ENCODE measurements around the gene PEAK1. TPM values are rescaled to one million over a fixed set of nuclear protein-coding genes. Genes with fewer than 3 reads are reported as not detected.

The PEAK1 gene
- polyA plus RNA-seq, 1 experiment, result 40.7 TPM

DNA sequence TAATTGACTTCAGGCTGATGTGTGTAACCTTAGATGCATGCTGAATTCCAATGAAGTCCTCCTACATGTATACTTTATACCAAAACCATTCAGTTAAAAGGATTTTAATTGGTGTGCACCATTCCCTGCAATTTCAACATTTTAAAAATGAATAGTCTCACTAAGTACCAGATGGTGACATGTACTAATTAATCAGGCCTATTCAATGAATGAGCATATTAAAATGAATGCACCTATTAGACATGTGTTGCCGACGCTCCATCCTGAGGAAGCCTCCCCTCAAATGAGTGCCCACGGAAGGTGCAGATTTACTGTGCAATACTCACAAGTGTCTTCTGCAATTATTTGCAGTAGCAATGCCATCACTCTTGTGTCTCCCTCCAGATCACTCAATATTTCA, 224.3 kb downstream of the PEAK1 start:
- POLR2A ChIA-PET, result no interaction called here
- CTCF ChIA-PET, result no interaction called here
- Histone ChIP-seq H3K27me3 (ENCODE audit: control insufficient read depth, insufficient read depth, low read length) (no peaks in the 10 kb centered on the region), H3K36me3 (ENCODE audit: control insufficient read depth, insufficient read depth, low read length) (no peaks in the 10 kb centered on the region; the same call in none of the 2 replicates), H3K4me3 (ENCODE audit: low read depth, low read length) (no peak overlapping the region)
- TF ChIP-seq, protein P1, sequence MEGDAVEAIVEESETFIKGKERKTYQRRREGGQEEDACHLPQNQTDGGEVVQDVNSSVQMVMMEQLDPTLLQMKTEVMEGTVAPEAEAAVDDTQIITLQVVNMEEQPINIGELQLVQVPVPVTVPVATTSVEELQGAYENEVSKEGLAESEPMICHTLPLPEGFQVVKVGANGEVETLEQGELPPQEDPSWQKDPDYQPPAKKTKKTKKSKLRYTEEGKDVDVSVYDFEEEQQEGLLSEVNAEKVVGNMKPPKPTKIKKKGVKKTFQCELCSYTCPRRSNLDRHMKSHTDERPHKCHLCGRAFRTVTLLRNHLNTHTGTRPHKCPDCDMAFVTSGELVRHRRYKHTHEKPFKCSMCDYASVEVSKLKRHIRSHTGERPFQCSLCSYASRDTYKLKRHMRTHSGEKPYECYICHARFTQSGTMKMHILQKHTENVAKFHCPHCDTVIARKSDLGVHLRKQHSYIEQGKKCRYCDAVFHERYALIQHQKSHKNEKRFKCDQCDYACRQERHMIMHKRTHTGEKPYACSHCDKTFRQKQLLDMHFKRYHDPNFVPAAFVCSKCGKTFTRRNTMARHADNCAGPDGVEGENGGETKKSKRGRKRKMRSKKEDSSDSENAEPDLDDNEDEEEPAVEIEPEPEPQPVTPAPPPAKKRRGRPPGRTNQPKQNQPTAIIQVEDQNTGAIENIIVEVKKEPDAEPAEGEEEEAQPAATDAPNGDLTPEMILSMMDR (IDR thresholded peaks at IDR 0.05; ENCODE audit: insufficient read depth, low read depth, low read length), result no peak
- no peak for DNase-seq (ENCODE audit: low read depth)

DNA sequence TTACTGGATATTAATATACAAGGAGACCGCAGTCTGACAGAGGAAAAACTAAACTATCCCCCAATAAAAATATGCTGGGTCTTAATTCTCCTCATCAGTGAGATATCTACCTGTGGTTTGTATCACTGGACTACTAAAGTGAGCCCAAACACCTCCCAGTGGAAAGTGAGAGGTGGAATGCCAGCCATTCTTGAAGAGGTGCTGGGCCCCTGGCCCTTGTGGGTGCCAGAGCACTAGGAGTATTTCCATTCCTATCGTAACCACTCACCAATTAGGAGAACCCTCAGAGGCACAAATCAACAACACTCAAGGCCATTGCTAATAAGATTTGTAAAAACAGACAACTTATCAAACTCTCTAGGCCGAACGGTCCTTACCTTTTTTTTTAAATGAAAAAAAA, 227.5 kb downstream of the PEAK1 start:
- POLR2A ChIA-PET, result no interaction called here
- no peak overlapping the region for H3K4me3 ChIP-seq (ENCODE audit: low read depth, low read length)
- CTCF ChIA-PET, result no interaction called here
- DNase-seq (ENCODE audit: low read depth), result no peak
- H3K27me3 ChIP-seq (ENCODE audit: control insufficient read depth, insufficient read depth, low read length), result no peaks in the 10 kb centered on the region
- H3K36me3 ChIP-seq (ENCODE audit: control insufficient read depth, insufficient read depth, low read length), result peaks cover 2% of the 10 kb centered on the region; the same call in 1 of the 2 replicates
- TF ChIP-seq, protein P1 (IDR thresholded peaks at IDR 0.05; ENCODE audit: insufficient read depth, low read depth, low read length), result no peak

- no peaks in the 10 kb centered on the region for H3K27me3 ChIP-seq (ENCODE audit: control insufficient read depth, insufficient read depth, low read length)
- ChIA-PET POLR2A (no interaction called here), CTCF (interaction anchor here (1.2 kb wide), 1 partner anchor 11 kb away, joined by 3 read pairs; no protein-coding TSS in a partner anchor)
- no peak for DNase-seq (ENCODE audit: low read depth)
- TF ChIP-seq, protein P1 (IDR thresholded peaks at IDR 0.05; ENCODE audit: insufficient read depth, low read depth, low read length), result no peak
- H3K36me3 ChIP-seq (ENCODE audit: control insufficient read depth, insufficient read depth, low read length), result peaks cover 2% of the 10 kb centered on the region; the same call in 1 of the 2 replicates
- H3K4me3 ChIP-seq (ENCODE audit: low read depth, low read length), result no peak overlapping the region
Measured at GRCh38 chr15:77191230-77191834, 228.6 kb downstream of the PEAK1 start.

GRCh38 chr15:77187751-77188464, 232.0 kb downstream of the PEAK1 start:
- no peaks in the 10 kb centered on the region for H3K27me3 ChIP-seq (ENCODE audit: control insufficient read depth, insufficient read depth, low read length)
- no peak overlapping the region for H3K4me3 ChIP-seq (ENCODE audit: low read depth, low read length)
- ChIA-PET POLR2A (interaction anchor here (0.5 to 0.7 kb wide), 2 partner anchors 49 to 326 kb away, joined by 3 to 5 read pairs; no protein-coding TSS in a partner anchor), CTCF (interaction anchor here (0.8 to 3.1 kb wide), 7 partner anchors 11 to 445 kb away, joined by 3 to 35 read pairs (median 5); no protein-coding TSS in a partner anchor)
- peaks cover 2% of the 10 kb centered on the region; the same call in 1 of the 2 replicates for H3K36me3 ChIP-seq (ENCODE audit: control insufficient read depth, insufficient read depth, low read length)
- TF ChIP-seq, protein P1 (IDR thresholded peaks at IDR 0.05; ENCODE audit: insufficient read depth, low read depth, low read length), result no peak
- no peak for DNase-seq (ENCODE audit: low read depth)

- TF ChIP-seq, protein P1 (IDR thresholded peaks at IDR 0.05; ENCODE audit: insufficient read depth, low read depth, low read length), result peak; percentile 52
- Histone ChIP-seq H3K36me3 (ENCODE audit: control insufficient read depth, insufficient read depth, low read length) (peaks cover 2% of the 10 kb centered on the region; the same call in 1 of the 2 replicates), H3K4me3 (ENCODE audit: low read depth, low read length) (no peak overlapping the region), H3K27me3 (ENCODE audit: control insufficient read depth, insufficient read depth, low read length) (no peaks in the 10 kb centered on the region)
- CTCF ChIA-PET, result interaction anchor here (0.7 to 3.1 kb wide), 17 partner anchors 12 to 447 kb away, joined by 3 to 35 read pairs (median 4); no protein-coding TSS in a partner anchor
- POLR2A ChIA-PET, result interaction anchor here (0.7 kb wide), 1 partner anchor 308 kb away, joined by 6 read pairs; no protein-coding TSS in a partner anchor
- DNase-seq (ENCODE audit: low read depth), result no peak
Measured at GRCh38 chr15:77186594-77187011, 233.3 kb downstream of the PEAK1 start.
